Psoas muscle (tissue), 8 donors: ENCODE results near the gene SLC4A1AP. TPM values are rescaled to one million over a fixed set of nuclear protein-coding genes. Genes with fewer than 3 reads are reported as not detected.

Source experiments
- ATAC-seq, 4 donors: fragments of 200-7000 bp; cut with Tn5 transposase; one replicate each; pipeline ENCODE4 v1.9.1; 2020; ENCODE audit warnings: moderate library complexity in 3 of 4, mild to moderate bottlenecking in 2 of 4
- DNase-seq, 2 donors: peaks; one replicate each; pipeline ENCODE4 v3.0.0-alpha.2; 2020
- H3K27ac ChIP-seq: fragments of 200-600 bp; one replicate; pipeline ENCODE4 v1.8.0; 2022
- H3K27me3 ChIP-seq, 3 donors: fragments of 200-600 bp in 1 of 3; one replicate each; pipeline versions ENCODE4 v1.6.1 to v1.8.0; 2013 to 2022; ENCODE audit warnings: low read length in 2 of 3, mild to moderate bottlenecking in 2 of 3, moderate library complexity in 1 of 3; ENCODE audit not compliant: insufficient read depth in 3 of 3
- H3K36me3 ChIP-seq, 2 donors: fragments of 200-600 bp in 1 of 2; one replicate each; pipeline versions ENCODE4 v1.6.1 to v1.8.0; 2013 to 2022; ENCODE audit warnings: low read depth in 1 of 2, mild to moderate bottlenecking in 1 of 2, moderate library complexity in 1 of 2; ENCODE audit not compliant: insufficient read depth in 1 of 2
- H3K4me1 ChIP-seq: fragments of 200-600 bp; one replicate; pipeline ENCODE4 v1.8.0; 2022
- H3K4me3 ChIP-seq: fragments of 200-600 bp; one replicate; pipeline ENCODE4 v1.8.0; 2022; ENCODE audit warnings: mild to moderate bottlenecking
- H3K9me3 ChIP-seq: fragments of 200-600 bp; one replicate; pipeline ENCODE4 v1.8.0; 2022
- CTCF ChIP-seq: fragments of 200-600 bp; IDR thresholded peaks from one replicate; pipeline ENCODE4 v1.8.0; 2022; ENCODE audit warnings: antibody characterized with exemption
- WGBS, 3 donors: extraction: QIAGEN DNeasy Blood & Tissue Kit; methylation state at CpG; one replicate each; pipeline versions ENCODE4 v1.1.6 to v1.1.7; 2013; 5-methylcytosine and 5-hydroxymethylcytosine counted together
- intact Hi-C, 2 donors: fragments of 100-400 bp; cut with DNase I; formaldehyde crosslinking; loops; one replicate each; pipeline versions ENCODE4 v1.11.0 to v1.14.2; 2022
- polyA plus RNA-seq, 3 donors: library from polyadenylated mRNA; stranded (reverse); fragments of 200-250 nt; gene quantifications; one replicate each; pipeline ENCODE4 v1.2.3, GENCODE V29; 2013
- total RNA-seq, 4 donors: library from RNA; stranded (reverse); fragmentation: NEBNext Ultra II Directional in 2 of 4; extraction: Animal tissue kit (Norgen Biotek cat#: 25700) in 2 of 4; gene quantifications; one replicate each; pipeline versions ENCODE4 v1.2.1 to v1.2.4, GENCODE V29; 2021 to 2023
- donor health status: healthy with polysubstance abuse.
- donor health status: DM: no; HTN: no; CAD: no; lungs with moderate emphysema.
- donor health status: Bipolar disorder and iron deficiency.
- donor health status: healthy.
- donor health status: DM: yes; HTN: yes; CAD: no.
- donor health status: DM: no; HTN: no; CAD: no.
- donor health status: DM: no; HTN: no; CAD: no.
- donor health status: DM: yes; HTN: yes; CAD: no.

SLC4A1AP gene
- total and polyA plus RNA-seq, 7 donors, result 20.5 to 44.8 (median 26.7) TPM

- H3K36me3 ChIP-seq, result no peaks in the 10 kb centered on the region
- intact Hi-C loops, result no loop called here
- ATAC-seq (no peak), DNase-seq (no peak)
- TF ChIP-seq CTCF, result no peak
- H3K4me3 ChIP-seq, result no peak overlapping the region
- H3K4me1 ChIP-seq, result peaks cover 13% of the 10 kb centered on the region
- WGBS, 3 donors, result 87 to 92% (median 92%) methylated on average over 5 of the region's 5 CpGs
- H3K27ac ChIP-seq, result no peak overlapping the region
- H3K9me3 ChIP-seq, result no peaks in the 10 kb centered on the region
- H3K27me3 ChIP-seq, result no peaks in the 10 kb centered on the region
Observed at GRCh38 chr2:27713201-27713600, 49.5 kb downstream of the SLC4A1AP start.

- DNase-seq (no peak), ATAC-seq (no peak)
- intact Hi-C loops, result no loop called here
- Histone ChIP-seq H3K9me3 (no peaks in the 10 kb centered on the region), H3K27me3 (no peaks in the 10 kb centered on the region), H3K27ac (peak overlapping the region; percentile 95), H3K4me1 (peaks cover 13% of the 10 kb centered on the region), H3K36me3 (no peaks in the 10 kb centered on the region), H3K4me3 (no peak overlapping the region)
- TF ChIP-seq CTCF, result no peak
- WGBS, 3 donors, result 90 to 94% (median 92%) methylated on average over 8 of the region's 8 CpGs
Observed at GRCh38 chr2:27714053-27714452, 50.4 kb downstream of the SLC4A1AP start.

- WGBS, 3 donors, result 44 to 65% (median 51%) methylated on average over 18 to 19 of the region's 19 CpGs
- Histone ChIP-seq H3K27me3 (no peaks in the 10 kb centered on the region), H3K4me3 (peak overlapping the region; percentile 67), H3K27ac (peak overlapping the region; percentile 95), H3K4me1 (peaks cover 16% of the 10 kb centered on the region), H3K9me3 (no peaks in the 10 kb centered on the region), H3K36me3 (no peaks in the 10 kb centered on the region)
- no peak for TF ChIP-seq CTCF
- no peak for DNase-seq
- peak in 3 of 4 donors; percentile 29 to 36 (median 31) for ATAC-seq
- intact Hi-C loops, result no loop called here
Observed at GRCh38 chr2:27714851-27715291, 51.2 kb downstream of the SLC4A1AP start.

GRCh38 chr2:27715318-27716210, 51.9 kb downstream of the SLC4A1AP start:
- Histone ChIP-seq H3K36me3 (no peaks in the 10 kb centered on the region), H3K27ac (peak overlapping the region; percentile 95), H3K4me1 (peaks cover 17% of the 10 kb centered on the region), H3K4me3 (peak overlapping the region; percentile 67), H3K9me3 (no peaks in the 10 kb centered on the region), H3K27me3 (no peaks in the 10 kb centered on the region)
- intact Hi-C loops, result no loop called here
- peak; percentile 69 to 85 for DNase-seq
- peak; percentile 86 to 89 (median 87) for ATAC-seq
- no peak for TF ChIP-seq CTCF
- 3 to 6% (median 3%) methylated on average over 29 to 48 of the region's 51 CpGs for WGBS, 3 donors
